ENCODE data around the gene MYO1B. TPM values are rescaled to one million over a fixed set of nuclear protein-coding genes. Genes with fewer than 3 reads are reported as not detected.

Gene MYO1B
- total and polyA plus RNA-seq, 7 donors, result 6.2 to 37.1 (median 13.8) TPM

DNA sequence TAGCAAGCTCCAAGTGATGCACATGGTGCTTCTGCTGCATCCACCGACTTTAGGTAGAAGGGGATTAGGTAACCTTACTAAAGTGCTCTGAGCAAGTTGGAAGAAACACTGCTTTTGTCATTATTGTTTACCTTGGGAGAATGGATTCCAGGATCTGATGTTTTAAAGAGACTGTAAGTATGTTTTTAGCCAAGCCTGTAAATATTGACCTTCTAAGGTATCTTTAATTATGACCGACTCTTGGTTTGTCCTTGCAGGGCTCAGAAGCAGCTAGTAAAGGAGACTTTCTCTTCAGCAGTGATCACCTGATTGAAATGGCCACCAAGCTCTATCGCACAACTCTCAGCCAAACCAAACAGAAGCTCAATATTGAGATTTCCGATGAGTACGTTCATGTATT is 170.7 kb downstream of the MYO1B start:
- intact Hi-C loops (cut with DNase I), result no loop called here
- Histone ChIP-seq H3K9me3 (no peaks in the 10 kb centered on the region), H3K4me3 (no peak overlapping the region), H3K27me3 (no peaks in the 10 kb centered on the region), H3K27ac (no peak overlapping the region), H3K36me3 (no peaks in the 10 kb centered on the region), H3K4me1 (no peaks in the 10 kb centered on the region)
- no peak for DNase-seq
- TF ChIP-seq EP300 (IDR thresholded peaks at IDR 0.05), result no peak
- no peak for TF ChIP-seq POLR2A (IDR thresholded peaks at IDR 0.05)
- TF ChIP-seq, protein P1, sequence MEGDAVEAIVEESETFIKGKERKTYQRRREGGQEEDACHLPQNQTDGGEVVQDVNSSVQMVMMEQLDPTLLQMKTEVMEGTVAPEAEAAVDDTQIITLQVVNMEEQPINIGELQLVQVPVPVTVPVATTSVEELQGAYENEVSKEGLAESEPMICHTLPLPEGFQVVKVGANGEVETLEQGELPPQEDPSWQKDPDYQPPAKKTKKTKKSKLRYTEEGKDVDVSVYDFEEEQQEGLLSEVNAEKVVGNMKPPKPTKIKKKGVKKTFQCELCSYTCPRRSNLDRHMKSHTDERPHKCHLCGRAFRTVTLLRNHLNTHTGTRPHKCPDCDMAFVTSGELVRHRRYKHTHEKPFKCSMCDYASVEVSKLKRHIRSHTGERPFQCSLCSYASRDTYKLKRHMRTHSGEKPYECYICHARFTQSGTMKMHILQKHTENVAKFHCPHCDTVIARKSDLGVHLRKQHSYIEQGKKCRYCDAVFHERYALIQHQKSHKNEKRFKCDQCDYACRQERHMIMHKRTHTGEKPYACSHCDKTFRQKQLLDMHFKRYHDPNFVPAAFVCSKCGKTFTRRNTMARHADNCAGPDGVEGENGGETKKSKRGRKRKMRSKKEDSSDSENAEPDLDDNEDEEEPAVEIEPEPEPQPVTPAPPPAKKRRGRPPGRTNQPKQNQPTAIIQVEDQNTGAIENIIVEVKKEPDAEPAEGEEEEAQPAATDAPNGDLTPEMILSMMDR (IDR thresholded peaks at IDR 0.05), result no peak
- no peak for TF ChIP-seq POLR2AphosphoS5 (IDR thresholded peaks at IDR 0.05)
- WGBS, 2 donors, result 88 to 90% methylated on average over 5 of the region's 5 CpGs

DNA sequence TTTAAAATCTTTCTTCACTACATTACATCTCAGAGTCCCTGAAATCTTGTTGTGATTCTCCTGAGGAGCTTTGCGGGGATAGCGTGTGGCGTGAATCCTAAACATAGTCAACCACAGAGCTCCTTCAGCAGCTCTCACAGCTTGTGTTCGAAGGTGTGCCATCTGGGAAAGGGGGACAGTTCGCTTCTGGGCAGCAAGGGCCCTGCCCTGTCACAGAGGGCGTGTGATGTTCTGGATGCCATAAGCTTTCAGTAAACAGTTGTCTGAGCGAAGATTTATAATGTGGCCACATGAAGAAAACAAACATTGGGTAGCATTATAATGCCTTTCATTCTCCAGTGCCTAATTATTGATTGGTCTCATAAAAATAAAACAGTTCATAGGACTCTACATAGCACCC is 172.5 kb downstream of the MYO1B start:
- Histone ChIP-seq H3K27me3 (no peaks in the 10 kb centered on the region), H3K9me3 (no peaks in the 10 kb centered on the region), H3K36me3 (no peaks in the 10 kb centered on the region), H3K27ac (no peak overlapping the region), H3K4me1 (no peaks in the 10 kb centered on the region), H3K4me3 (no peak overlapping the region)
- TF ChIP-seq POLR2A (IDR thresholded peaks at IDR 0.05) (no peak), EP300 (IDR thresholded peaks at IDR 0.05) (no peak), POLR2AphosphoS5 (IDR thresholded peaks at IDR 0.05) (no peak)
- TF ChIP-seq, protein P1 (IDR thresholded peaks at IDR 0.05), result no peak
- 38 to 77% methylated on average over 7 of the region's 7 CpGs for WGBS, 2 donors
- intact Hi-C loops (cut with DNase I), result no loop called here
- DNase-seq, result no peak

DNA sequence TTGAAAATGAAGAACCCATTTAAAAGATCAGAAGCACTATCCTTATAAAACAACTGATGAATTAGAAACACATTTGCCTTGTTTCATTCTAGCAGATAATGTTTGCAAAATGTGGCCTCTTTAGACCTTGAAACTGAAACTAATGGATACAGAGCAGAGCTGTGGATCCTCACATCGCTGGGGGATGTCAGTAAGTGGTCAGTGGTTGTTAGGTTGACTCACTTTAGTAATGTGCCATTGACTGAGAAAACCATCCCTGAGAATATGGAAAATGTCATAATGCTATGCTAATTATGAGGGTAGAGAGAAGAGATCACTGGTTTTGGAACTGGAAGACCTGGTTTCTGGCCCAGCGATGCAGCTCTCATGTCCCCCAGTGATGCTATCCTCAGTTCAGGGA is 176.7 kb downstream of the MYO1B start:
- Histone ChIP-seq H3K27ac (no peak overlapping the region), H3K4me3 (no peak overlapping the region), H3K27me3 (no peaks in the 10 kb centered on the region), H3K36me3 (no peaks in the 10 kb centered on the region), H3K4me1 (no peaks in the 10 kb centered on the region), H3K9me3 (no peaks in the 10 kb centered on the region)
- TF ChIP-seq POLR2A (IDR thresholded peaks at IDR 0.05) (no peak), EP300 (IDR thresholded peaks at IDR 0.05) (no peak), POLR2AphosphoS5 (IDR thresholded peaks at IDR 0.05) (no peak)
- TF ChIP-seq, protein P1 (IDR thresholded peaks at IDR 0.05), result no peak
- no peak for DNase-seq
- 88 to 89% methylated on average over 2 of the region's 2 CpGs for WGBS, 2 donors
- intact Hi-C loops (cut with DNase I), result no loop called here

DNA sequence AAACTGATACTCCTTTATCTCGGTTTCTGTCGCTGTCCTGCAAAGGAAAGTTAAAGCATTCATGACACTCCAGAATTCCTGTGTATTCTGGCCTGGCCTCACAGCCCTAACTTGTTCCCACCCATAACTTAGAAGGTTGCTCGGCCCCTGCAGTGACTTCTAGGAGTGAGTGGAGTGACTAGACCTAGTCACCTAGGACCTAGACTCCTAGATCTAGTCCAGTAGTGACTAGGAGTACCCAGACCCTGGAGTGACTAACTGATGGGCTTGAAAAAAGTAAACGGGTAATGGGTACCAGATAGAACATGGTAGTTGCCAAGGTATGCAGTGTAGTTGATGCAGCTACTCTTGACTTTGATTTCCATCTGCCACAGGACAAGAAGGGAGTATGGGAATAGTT is 181.8 kb downstream of the MYO1B start:
- Histone ChIP-seq H3K4me1 (no peaks in the 10 kb centered on the region), H3K9me3 (no peaks in the 10 kb centered on the region), H3K36me3 (no peaks in the 10 kb centered on the region), H3K27me3 (no peaks in the 10 kb centered on the region), H3K27ac (no peak overlapping the region), H3K4me3 (no peak overlapping the region)
- intact Hi-C loops (cut with DNase I), result no loop called here
- TF ChIP-seq POLR2AphosphoS5 (IDR thresholded peaks at IDR 0.05) (no peak), POLR2A (IDR thresholded peaks at IDR 0.05) (no peak), EP300 (IDR thresholded peaks at IDR 0.05) (no peak)
- TF ChIP-seq, protein P1 (IDR thresholded peaks at IDR 0.05), result no peak
- 90 to 93% methylated on average over 4 of the region's 4 CpGs for WGBS, 2 donors
- no peak for DNase-seq

DNA sequence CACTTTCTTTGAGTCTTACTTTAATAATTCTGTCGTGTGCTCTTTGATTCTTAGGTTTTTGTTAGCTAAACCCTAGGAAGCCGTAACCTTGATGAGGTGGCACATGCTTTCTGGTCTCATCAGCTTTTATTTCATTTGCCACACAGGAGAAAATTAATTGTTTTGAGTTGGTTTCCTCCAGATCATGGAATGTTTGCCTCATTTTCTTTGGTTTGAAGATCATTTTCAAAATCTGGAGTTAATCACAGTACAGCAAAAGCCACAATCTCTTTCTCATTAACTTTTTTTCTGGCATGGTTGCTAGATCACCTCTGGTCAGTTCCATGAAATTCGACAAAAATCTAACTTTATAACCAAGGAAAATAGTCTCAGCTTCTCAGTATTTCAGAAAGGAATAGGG is 182.9 kb downstream of the MYO1B start:
- no peaks in the 10 kb centered on the region for H3K36me3 ChIP-seq
- H3K27ac ChIP-seq, result no peak overlapping the region
- H3K4me3 ChIP-seq, result no peak overlapping the region
- intact Hi-C loops (cut with DNase I), result no loop called here
- H3K27me3 ChIP-seq, result no peaks in the 10 kb centered on the region
- no peak for DNase-seq
- TF ChIP-seq, protein P1 (IDR thresholded peaks at IDR 0.05), result no peak
- no peak for TF ChIP-seq POLR2A (IDR thresholded peaks at IDR 0.05)
- TF ChIP-seq EP300 (IDR thresholded peaks at IDR 0.05), result no peak
- no peak for TF ChIP-seq POLR2AphosphoS5 (IDR thresholded peaks at IDR 0.05)
- WGBS, 2 donors, result 86 to 87% methylated on average over 3 of the region's 3 CpGs
- no peaks in the 10 kb centered on the region for H3K9me3 ChIP-seq
- H3K4me1 ChIP-seq, result no peaks in the 10 kb centered on the region

All from sigmoid colon (tissue), 7 donors.